ENCODE data around the gene MYCBP2. TPM values are rescaled to one million over a fixed set of nuclear protein-coding genes. Genes with fewer than 3 reads are reported as not detected.
"Not testable (repeated sequence)": the region's sequence is repeated elsewhere in the genome, so short reads cannot be mapped to it uniquely, and the experiment has no call there.

Gene MYCBP2
- total and polyA plus RNA-seq, 8 donors: 70.4 to 105 (median 79.1) TPM

DNA sequence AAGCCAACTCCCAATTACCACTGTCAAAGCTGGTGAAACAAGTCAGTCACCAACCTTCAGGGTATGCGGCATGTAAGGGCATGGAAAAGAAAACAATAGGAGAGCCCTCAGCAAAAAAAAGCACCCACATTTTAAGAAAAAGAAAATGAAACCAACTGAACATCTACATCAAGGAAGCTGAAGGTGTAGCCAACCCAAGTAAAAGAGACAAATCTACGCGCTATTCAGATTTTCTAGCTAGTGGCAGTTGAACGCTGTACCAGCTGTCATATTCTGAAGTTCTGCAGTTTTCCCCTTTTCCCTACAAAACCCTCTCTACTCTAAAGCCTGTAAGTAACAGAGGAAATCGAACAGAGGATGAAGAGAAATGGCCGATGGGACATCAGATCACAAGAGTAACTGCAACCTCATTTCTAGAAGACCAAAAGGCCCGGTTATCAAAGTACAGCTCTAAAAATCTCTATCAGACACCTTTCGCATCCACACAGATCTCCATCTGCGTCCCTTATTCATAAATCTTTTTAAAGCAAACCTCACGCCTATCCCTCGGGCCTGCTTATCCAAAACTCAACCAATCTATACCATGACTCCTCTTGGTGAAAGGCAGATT is 1.4 kb downstream of the MYCBP2 start:
- H3K4me3 ChIP-seq: peak overlapping the region; percentile 91
- ATAC-seq: no peak
- no peak for DNase-seq
- no peaks in the 10 kb centered on the region for H3K9me3 ChIP-seq
- no peaks in the 10 kb centered on the region for H3K36me3 ChIP-seq
- peak overlapping the region; percentile 66 to 76 for H3K27ac ChIP-seq
- intact Hi-C loops (cut with DNase I): no loop called here
- TF ChIP-seq, protein P1, sequence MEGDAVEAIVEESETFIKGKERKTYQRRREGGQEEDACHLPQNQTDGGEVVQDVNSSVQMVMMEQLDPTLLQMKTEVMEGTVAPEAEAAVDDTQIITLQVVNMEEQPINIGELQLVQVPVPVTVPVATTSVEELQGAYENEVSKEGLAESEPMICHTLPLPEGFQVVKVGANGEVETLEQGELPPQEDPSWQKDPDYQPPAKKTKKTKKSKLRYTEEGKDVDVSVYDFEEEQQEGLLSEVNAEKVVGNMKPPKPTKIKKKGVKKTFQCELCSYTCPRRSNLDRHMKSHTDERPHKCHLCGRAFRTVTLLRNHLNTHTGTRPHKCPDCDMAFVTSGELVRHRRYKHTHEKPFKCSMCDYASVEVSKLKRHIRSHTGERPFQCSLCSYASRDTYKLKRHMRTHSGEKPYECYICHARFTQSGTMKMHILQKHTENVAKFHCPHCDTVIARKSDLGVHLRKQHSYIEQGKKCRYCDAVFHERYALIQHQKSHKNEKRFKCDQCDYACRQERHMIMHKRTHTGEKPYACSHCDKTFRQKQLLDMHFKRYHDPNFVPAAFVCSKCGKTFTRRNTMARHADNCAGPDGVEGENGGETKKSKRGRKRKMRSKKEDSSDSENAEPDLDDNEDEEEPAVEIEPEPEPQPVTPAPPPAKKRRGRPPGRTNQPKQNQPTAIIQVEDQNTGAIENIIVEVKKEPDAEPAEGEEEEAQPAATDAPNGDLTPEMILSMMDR (IDR thresholded peaks at IDR 0.05): no peak
- peaks cover 4 to 48% of the 10 kb centered on the region in 2 donors for H3K4me1 ChIP-seq
- no peaks in the 10 kb centered on the region for H3K27me3 ChIP-seq

DNA sequence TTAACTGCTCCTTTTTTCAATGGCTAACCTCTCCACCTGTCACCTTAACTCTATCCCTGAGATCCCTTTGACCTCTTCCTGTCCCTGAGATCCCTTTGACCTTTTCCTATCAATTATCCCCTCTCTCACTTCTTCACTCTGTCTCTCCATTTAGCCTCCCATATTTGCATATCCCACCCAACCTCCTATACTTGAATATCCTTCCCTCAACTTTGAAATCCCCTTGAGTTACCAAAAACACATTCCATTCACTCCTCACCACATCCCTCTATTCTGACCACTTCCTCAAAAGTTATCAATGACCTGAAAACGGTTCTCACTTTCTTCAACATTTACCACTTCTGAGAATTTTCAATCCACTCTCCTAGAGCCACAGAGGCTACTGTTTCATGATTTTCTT is 3.0 kb downstream of the MYCBP2 start:
- Histone ChIP-seq H3K27me3 (no peaks in the 10 kb centered on the region), H3K9me3 (no peaks in the 10 kb centered on the region), H3K4me3 (no peak overlapping the region), H3K27ac (no peak overlapping the region), H3K4me1 (peaks cover 3 to 60% of the 10 kb centered on the region in 2 donors), H3K36me3 (no peaks in the 10 kb centered on the region)
- ATAC-seq (no peak), DNase-seq (no peak)
- intact Hi-C loops (cut with DNase I): no loop called here
- TF ChIP-seq, protein P1 (IDR thresholded peaks at IDR 0.05): no peak

DNA sequence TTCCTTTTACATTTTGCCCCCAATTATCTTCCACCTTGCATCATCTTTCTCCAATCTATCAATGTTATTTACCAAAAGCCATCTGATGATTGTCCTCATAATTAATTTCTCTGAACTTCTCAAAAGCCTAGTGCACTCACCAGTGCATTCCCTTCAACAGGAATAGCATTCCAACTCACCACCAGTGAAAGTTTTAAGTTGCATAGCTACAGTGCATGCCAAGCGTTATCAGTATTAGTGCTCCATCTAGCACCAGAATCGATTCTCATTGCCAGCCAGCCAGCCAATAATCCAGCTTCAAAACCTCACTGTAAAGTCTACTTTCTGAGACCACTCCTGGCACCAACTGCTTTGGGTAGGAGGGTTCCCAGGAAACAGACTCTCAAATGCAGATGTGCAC is 7.4 kb downstream of the MYCBP2 start:
- H3K4me3 ChIP-seq: no peak overlapping the region
- intact Hi-C loops (cut with DNase I): no loop called here
- DNase-seq (no peak), ATAC-seq (no peak)
- H3K27ac ChIP-seq: no peak overlapping the region
- no peaks in the 10 kb centered on the region for H3K27me3 ChIP-seq
- peaks cover 0 to 57% of the 10 kb centered on the region in 2 donors for H3K4me1 ChIP-seq
- no peaks in the 10 kb centered on the region for H3K36me3 ChIP-seq
- H3K9me3 ChIP-seq: no peaks in the 10 kb centered on the region
- TF ChIP-seq, protein P1 (IDR thresholded peaks at IDR 0.05): no peak

DNA sequence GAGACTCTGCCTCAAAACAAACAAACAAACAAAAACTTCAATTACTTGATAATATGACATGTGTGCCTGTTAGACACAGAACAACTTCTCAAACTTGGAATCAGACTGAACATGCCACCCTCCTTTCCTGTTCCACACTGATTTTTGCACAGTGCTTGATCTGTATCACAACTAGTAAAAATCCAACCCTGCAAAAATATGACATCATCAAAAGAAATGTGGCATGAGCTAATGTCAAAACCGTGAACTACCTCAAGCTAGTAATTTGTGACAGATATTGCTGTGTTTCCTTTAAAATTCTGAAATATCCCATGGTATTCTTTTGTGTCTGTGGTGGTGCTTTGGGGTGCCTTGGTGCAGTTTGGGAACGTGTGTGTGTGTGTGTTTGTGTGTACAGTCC is 8.2 kb downstream of the MYCBP2 start:
- Histone ChIP-seq H3K9me3 (no peaks in the 10 kb centered on the region), H3K4me1 (peaks cover 0 to 55% of the 10 kb centered on the region in 2 donors), H3K27me3 (no peaks in the 10 kb centered on the region), H3K36me3 (no peaks in the 10 kb centered on the region), H3K27ac (no peak overlapping the region), H3K4me3 (no peak overlapping the region)
- intact Hi-C loops (cut with DNase I): no loop called here
- DNase-seq (no peak), ATAC-seq (no peak)
- TF ChIP-seq, protein P1 (IDR thresholded peaks at IDR 0.05): no peak

DNA sequence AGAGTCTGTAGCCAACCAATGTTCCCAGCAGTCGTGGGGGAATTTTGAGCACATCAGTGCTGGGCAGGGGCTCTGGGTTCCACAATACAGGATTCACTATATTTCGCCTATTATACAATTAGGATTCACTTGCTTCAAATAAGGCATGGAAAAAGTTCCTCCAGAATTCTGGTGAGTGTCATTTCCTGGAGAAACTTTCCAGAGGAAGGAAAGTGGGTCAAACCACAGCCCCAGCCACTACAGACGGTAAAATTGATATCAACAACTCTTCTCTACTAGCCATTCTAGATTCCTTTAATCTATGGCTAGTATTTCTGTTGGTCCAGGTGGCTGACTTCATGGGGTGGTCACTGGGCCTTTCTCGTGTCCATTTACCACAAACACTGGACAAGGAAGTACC is 10.5 kb downstream of the MYCBP2 start:
- Histone ChIP-seq H3K4me3 (no peak overlapping the region), H3K9me3 (no peaks in the 10 kb centered on the region), H3K4me1 (peaks cover 0 to 48% of the 10 kb centered on the region in 2 donors), H3K27ac (peak overlapping the region in 1 of 2 donors; percentile 43), H3K36me3 (no peaks in the 10 kb centered on the region), H3K27me3 (no peaks in the 10 kb centered on the region)
- no peak for ATAC-seq
- TF ChIP-seq, protein P1 (IDR thresholded peaks at IDR 0.05): no peak
- no peak for DNase-seq
- intact Hi-C loops (cut with DNase I): no loop called here

DNA sequence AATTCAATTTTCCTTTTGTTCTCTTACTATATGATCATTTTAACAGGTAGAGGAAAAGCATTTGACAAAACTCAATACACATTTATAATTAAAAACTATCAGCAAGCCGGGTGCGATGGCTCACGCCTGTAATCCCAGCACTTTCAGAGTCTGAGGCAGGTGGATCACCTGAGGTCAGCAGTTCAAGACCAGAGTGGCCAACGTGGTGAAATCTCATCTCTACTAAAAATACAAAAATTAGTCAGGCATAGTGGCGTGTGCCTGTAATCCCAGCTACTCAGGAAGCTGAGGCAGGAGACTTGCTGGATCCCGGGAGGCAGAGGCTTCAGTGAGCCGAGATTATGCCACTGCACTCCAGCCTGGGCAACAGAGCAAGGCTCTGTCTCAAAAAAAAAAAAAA is 11.4 kb downstream of the MYCBP2 start:
- H3K9me3 ChIP-seq; ATAC-seq; H3K4me3 ChIP-seq; H3K27me3 ChIP-seq; intact Hi-C loops (cut with DNase I); DNase-seq; H3K27ac ChIP-seq; H3K36me3 ChIP-seq: not testable (repeated sequence)
- H3K4me1 ChIP-seq: peaks cover 0 to 52% of the 10 kb centered on the region in 2 donors
